ENCODE results near the gene HSDL1. TPM values are rescaled to one million over a fixed set of nuclear protein-coding genes. Genes with fewer than 3 reads are reported as not detected.

Gene HSDL1
- total RNA-seq, 1 experiment from 2014 or later: 35.8 TPM

DNA sequence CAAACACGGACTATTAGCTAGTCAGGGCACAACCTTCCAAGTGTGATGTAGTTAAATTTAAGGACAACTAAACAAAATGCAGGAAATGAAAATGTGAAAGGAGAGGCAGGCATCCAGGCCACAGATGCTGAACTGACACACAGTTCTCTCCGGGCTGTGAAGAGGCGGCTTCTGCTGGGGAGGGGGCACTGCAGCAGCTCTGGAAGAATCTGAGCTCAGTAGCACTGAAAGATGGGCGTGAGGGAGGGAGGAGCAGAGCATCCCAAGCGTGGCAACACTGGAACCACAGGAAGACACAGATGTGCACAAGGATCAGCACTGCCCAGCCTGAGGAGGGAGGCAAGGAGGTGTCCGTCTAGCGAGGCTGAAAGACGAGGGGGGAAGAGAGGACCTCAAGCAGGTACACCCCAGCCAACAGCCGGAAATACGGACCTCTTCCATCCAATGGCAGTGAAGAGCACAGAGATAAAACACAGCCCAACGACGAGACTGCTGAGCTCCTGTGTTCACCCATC is 39.6 kb downstream of the HSDL1 start:
- Histone ChIP-seq H3K79me2 (ENCODE audit: insufficient read depth, low read length) (peaks cover 86% of the 10 kb centered on the region), H2AFZ (ENCODE audit: low read depth, low read length, poor library complexity, severe bottlenecking) (no peak overlapping the region), H3K4me2 (ENCODE audit: low read length) (no peak overlapping the region), H3K9me2 (ENCODE audit: insufficient read depth) (no peaks in the 10 kb centered on the region), H3K27ac (ENCODE audit: low read depth, low read length) (no peak overlapping the region), H4K20me1 (ENCODE audit: insufficient read depth) (peaks cover 6% of the 10 kb centered on the region; the same call in 1 of the 2 replicates), H3K9ac (ENCODE audit: low read length) (no peak overlapping the region), H3K4me1 (ENCODE audit: control insufficient read depth in 1 of 2, insufficient read depth in 2 of 2, low read length in 2 of 2) (peaks cover 5 to 10% of the 10 kb centered on the region in 2 experiments; a peak in 2 of 4 replicates), H3K9me3 (ENCODE audit: control insufficient read depth in 1 of 2, insufficient read depth in 1 of 2, low read depth in 1 of 2, low read length in 2 of 2) (no peaks in the 10 kb centered on the region), H3K27me3 (ENCODE audit: insufficient read depth, low read length) (no peaks in the 10 kb centered on the region), H3K36me3 (ENCODE audit: control insufficient read depth in 1 of 2, insufficient read depth in 2 of 2, low read length in 2 of 2) (peaks cover 3 to 9% of the 10 kb centered on the region in 2 experiments; a peak in 2 of 4 replicates), H3K4me3 (replicated peaks in 1 of 2; ENCODE audit: low read depth in 1 of 2, low read length in 2 of 2) (no peak overlapping the region)
- RAD21 ChIA-PET (ENCODE audit: low non-redundant PET in 1 of 2, low total read pairs in 2 of 2, uncharacterized antibody in 2 of 2, unreplicated experiment in 2 of 2): no interaction called here
- ATAC-seq (no peak), DNase-seq (ENCODE audit: low read depth, low spot score) (no peak)
- intact Hi-C loops (cut with micrococcal nuclease): no loop called here
- POLR2A ChIA-PET: no interaction called here
- no peak for TF ChIP-seq ZNF274 (IDR thresholded peaks at IDR 0.05; ENCODE audit: low read depth, low read length)
- TF ChIP-seq ZFX (IDR thresholded peaks at IDR 0.05): no peak
- TF ChIP-seq, protein P1, sequence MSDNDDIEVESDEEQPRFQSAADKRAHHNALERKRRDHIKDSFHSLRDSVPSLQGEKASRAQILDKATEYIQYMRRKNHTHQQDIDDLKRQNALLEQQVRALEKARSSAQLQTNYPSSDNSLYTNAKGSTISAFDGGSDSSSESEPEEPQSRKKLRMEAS (IDR thresholded peaks at IDR 0.05): no peak
- TF ChIP-seq EGR1 (IDR thresholded peaks at IDR 0.05; ENCODE audit: low read depth): no peak
- no peak for TF ChIP-seq SIN3A (IDR thresholded peaks at IDR 0.05; ENCODE audit: low read depth)
- no peak for TF ChIP-seq SRF (IDR thresholded peaks at IDR 0.05; ENCODE audit: low read depth)
- TF ChIP-seq EZH2phosphoT487 (IDR thresholded peaks at IDR 0.05; ENCODE audit: borderline replicate concordance): no peak
- no peak for TF ChIP-seq FOSL1 (IDR thresholded peaks at IDR 0.05; ENCODE audit: low read depth)
- TF ChIP-seq ELF1 (IDR thresholded peaks at IDR 0.05; ENCODE audit: borderline replicate concordance, low read depth): no peak
- no peak for TF ChIP-seq POLR2A (IDR thresholded peaks at IDR 0.05; ENCODE audit: borderline replicate concordance, extremely low read depth, insufficient read depth, insufficient read length)
- no peak for TF ChIP-seq ZBTB33 (IDR thresholded peaks at IDR 0.05; ENCODE audit: extremely low read depth, insufficient replicate concordance, low read length)
- TF ChIP-seq REST (IDR thresholded peaks at IDR 0.05; ENCODE audit: low read depth): no peak
- TF ChIP-seq CEBPB (IDR thresholded peaks at IDR 0.05; ENCODE audit: low read depth): no peak
- TF ChIP-seq POLR2AphosphoS5 (IDR thresholded peaks at IDR 0.05; ENCODE audit: low read depth, low read length): no peak
- TF ChIP-seq TCF7L2 (IDR thresholded peaks at IDR 0.05; ENCODE audit: borderline replicate concordance, extremely low read depth, insufficient read depth, insufficient read length): no peak
- TF ChIP-seq EZH2 (IDR thresholded peaks at IDR 0.05): no peak
- TF ChIP-seq YY1 (IDR thresholded peaks at IDR 0.05; ENCODE audit: extremely low read depth, insufficient replicate concordance, low read depth, low read length): no peak
- no peak for TF ChIP-seq RAD21 (IDR thresholded peaks at IDR 0.05; ENCODE audit: low read depth)
- no peak for TF ChIP-seq JUND (IDR thresholded peaks at IDR 0.05)
- TF ChIP-seq, protein P2, sequence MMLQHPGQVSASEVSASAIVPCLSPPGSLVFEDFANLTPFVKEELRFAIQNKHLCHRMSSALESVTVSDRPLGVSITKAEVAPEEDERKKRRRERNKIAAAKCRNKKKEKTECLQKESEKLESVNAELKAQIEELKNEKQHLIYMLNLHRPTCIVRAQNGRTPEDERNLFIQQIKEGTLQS (IDR thresholded peaks at IDR 0.05): no peak
- BruUV-seq (replicated peaks): no TSS peak
- CTCF ChIA-PET: interaction anchor here (1.2 kb wide), 1 partner anchor 21 kb away, joined by 3 read pairs; no protein-coding TSS in a partner anchor

Data from HCT116 (cell line).